MCF 10A (cell line): ENCODE measurements around the gene PER1. TPM values are rescaled to one million over a fixed set of nuclear protein-coding genes. Genes with fewer than 3 reads are reported as not detected.
A peak's percentile ranks its signal among the peaks of the same experiment; 100 is the strongest.

Source experiments
- BruUV-seq: library from RNA; stranded (reverse); fragments of 400-500 nt; replicated peaks from 2 replicates; lab custom pipeline; 2021; lab: Mats Ljungman, UMichigan
- CTCF ChIA-PET: fragments of 300-600 bp; sonication (Branson Sonifier 250); formaldehyde crosslinking; extraction: SDS; loops from one replicate; lab custom pipeline; 2021; ENCODE audit warnings: antibody characterized with exemption, inconsistent platforms; lab: Yijun Ruan, JAX
- POLR2A ChIA-PET: fragments of 300-600, 350-650 bp; sonication (Branson Sonifier 250); formaldehyde crosslinking; extraction: SDS; loops from one replicate; lab custom pipeline; 2020; ENCODE audit warnings: antibody characterized with exemption, inconsistent platforms; lab: Yijun Ruan, JAX
- DNase-seq: peaks from one replicate; pipeline ENCODE4 v3.0.0-alpha.2; 2018; ENCODE audit not compliant: unreplicated experiment
- H3K27ac Mint-ChIP-seq: one replicate; pipeline ENCODE4 v1.8.0; 2022; ENCODE audit warnings: mild to moderate bottlenecking, low read depth, mixed read lengths; ENCODE audit not compliant: unreplicated experiment
- H3K27me3 Mint-ChIP-seq: one replicate; pipeline ENCODE4 v1.8.0; 2022; ENCODE audit warnings: mixed read lengths; ENCODE audit not compliant: insufficient read depth, unreplicated experiment
- H3K36me3 Mint-ChIP-seq: one replicate; pipeline ENCODE4 v1.8.0; 2022; ENCODE audit warnings: mild to moderate bottlenecking, moderate library complexity, mixed read lengths; ENCODE audit not compliant: insufficient read depth, unreplicated experiment
- H3K4me1 Mint-ChIP-seq: one replicate; pipeline ENCODE4 v1.8.0; 2022; ENCODE audit warnings: mixed read lengths; ENCODE audit not compliant: insufficient read depth, unreplicated experiment
- H3K4me3 Mint-ChIP-seq: one replicate; pipeline ENCODE4 v1.8.0; 2022; ENCODE audit warnings: mild to moderate bottlenecking, moderate library complexity, mixed read lengths; ENCODE audit not compliant: unreplicated experiment
- H3K9me3 Mint-ChIP-seq: one replicate; pipeline ENCODE4 v1.8.0; 2022; ENCODE audit warnings: mixed read lengths; ENCODE audit not compliant: unreplicated experiment
- intact Hi-C: fragments of 100-400 bp; cut with micrococcal nuclease; formaldehyde crosslinking; loops from 2 replicates; pipeline ENCODE4 v1.14.1; 2022
- total RNA-seq: library from RNA; stranded (reverse); gene quantifications from 2 replicates; pipeline ENCODE4 v1.2.3, GENCODE V29; 2022
- TF ChIP-seq, protein P1 (sequence below): fragments of 200-600 bp; IDR thresholded peaks from one replicate; pipeline ENCODE4 v1.8.0; 2022; ENCODE audit warnings: antibody characterized with exemption, mild to moderate bottlenecking; ENCODE audit not compliant: unreplicated experiment

The PER1 gene
- total RNA-seq, 1 experiment from 2014 or later, result 190 TPM

DNA sequence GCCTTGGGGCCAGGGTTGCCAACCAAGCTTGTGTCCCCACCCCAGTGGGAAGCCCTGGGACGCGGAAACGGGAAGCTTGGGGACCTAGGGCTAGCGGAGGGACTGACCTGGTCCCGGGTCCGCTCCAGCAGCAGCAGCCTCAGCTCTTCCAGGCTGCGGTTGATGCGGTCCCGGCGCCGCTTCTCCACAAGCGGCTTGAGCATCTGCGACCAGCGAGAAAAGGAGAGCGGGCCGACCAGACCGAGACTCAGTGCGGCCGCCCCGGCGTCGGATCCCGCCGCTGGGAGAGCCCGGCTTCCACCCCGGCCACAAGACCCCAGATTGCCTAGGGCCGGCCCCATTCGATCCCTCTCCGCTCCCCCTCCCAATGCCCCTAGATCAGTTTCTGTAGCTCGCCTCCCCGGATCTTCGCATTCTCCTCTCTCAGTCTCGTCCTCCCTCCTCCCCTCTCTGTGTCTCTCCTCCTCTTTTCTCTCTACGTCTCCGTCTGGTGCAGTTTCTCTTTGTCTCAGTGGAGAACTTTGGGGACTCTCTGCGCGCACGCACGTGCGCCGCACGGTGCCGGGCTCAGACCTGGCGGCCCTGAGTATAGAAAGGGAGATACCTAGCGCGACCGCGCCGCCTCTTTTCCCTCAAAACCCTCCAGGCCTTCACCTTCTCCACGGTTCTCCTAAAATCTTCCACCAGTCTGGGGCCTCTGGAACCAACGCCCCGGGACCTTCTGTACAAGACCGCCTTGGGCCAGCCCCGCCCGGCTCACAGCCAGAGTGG is 29.1 kb downstream of the PER1 start:
- H3K9me3 Mint-ChIP-seq, result no peaks in the 10 kb centered on the region
- H3K4me1 Mint-ChIP-seq, result peaks cover 53% of the 10 kb centered on the region
- peak; percentile 61 for DNase-seq
- ChIA-PET CTCF (interaction anchor here (0.5 to 3.1 kb wide), 9 partner anchors 8 to 225 kb away, joined by 3 to 12 read pairs (median 4); no protein-coding TSS in a partner anchor), POLR2A (interaction anchor here (0.6 to 4.0 kb wide), 19 partner anchors 12 to 191 kb away, joined by 3 to 101 read pairs (median 4); partner anchors contain the start of genes BORCS6, CTC1, PER1 and PFAS)
- intact Hi-C loops, result loop anchor here (1.0 to 5.0 kb wide), 3 partner anchors 29 to 259 kb away; partner anchors contain the start of genes PER1 and RPL26
- H3K36me3 Mint-ChIP-seq, result peaks cover 49% of the 10 kb centered on the region
- BruUV-seq, result no TSS peak
- peak overlapping the region; percentile 77 for H3K4me3 Mint-ChIP-seq
- H3K27ac Mint-ChIP-seq, result peak overlapping the region; percentile 0
- TF ChIP-seq, protein P1, sequence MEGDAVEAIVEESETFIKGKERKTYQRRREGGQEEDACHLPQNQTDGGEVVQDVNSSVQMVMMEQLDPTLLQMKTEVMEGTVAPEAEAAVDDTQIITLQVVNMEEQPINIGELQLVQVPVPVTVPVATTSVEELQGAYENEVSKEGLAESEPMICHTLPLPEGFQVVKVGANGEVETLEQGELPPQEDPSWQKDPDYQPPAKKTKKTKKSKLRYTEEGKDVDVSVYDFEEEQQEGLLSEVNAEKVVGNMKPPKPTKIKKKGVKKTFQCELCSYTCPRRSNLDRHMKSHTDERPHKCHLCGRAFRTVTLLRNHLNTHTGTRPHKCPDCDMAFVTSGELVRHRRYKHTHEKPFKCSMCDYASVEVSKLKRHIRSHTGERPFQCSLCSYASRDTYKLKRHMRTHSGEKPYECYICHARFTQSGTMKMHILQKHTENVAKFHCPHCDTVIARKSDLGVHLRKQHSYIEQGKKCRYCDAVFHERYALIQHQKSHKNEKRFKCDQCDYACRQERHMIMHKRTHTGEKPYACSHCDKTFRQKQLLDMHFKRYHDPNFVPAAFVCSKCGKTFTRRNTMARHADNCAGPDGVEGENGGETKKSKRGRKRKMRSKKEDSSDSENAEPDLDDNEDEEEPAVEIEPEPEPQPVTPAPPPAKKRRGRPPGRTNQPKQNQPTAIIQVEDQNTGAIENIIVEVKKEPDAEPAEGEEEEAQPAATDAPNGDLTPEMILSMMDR, result no peak
- H3K27me3 Mint-ChIP-seq, result no peaks in the 10 kb centered on the region

DNA sequence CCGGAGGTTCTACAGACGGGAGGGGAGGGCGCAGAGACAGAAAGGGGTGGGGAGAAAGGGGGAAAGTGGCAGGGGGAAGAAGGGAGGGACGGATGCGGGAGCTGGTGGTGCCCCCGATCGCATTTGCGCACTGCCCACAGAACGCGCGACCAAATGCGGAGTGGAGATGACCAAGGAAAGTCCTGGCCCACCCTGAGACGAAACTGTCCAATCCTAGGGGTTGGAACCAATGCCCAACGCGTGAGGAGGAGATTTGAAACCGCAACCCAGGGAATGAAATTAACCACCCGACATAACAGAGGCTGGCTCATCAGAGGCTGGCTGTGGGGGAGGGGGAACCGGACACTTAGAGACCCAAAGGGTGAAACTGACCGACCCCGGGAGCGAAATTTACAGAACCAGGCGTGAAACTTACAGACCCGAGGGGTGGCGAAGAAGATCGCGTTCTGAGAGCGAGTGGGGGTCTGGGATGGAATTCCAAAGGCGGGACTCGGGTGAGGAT is 29.7 kb downstream of the PER1 start:
- peaks cover 49% of the 10 kb centered on the region for H3K36me3 Mint-ChIP-seq
- H3K27me3 Mint-ChIP-seq, result no peaks in the 10 kb centered on the region
- H3K4me3 Mint-ChIP-seq, result peak overlapping the region; percentile 77
- H3K9me3 Mint-ChIP-seq, result no peaks in the 10 kb centered on the region
- no TSS peak for BruUV-seq
- CTCF ChIA-PET, result interaction anchor here (0.5 to 3.1 kb wide), 7 partner anchors 9 to 277 kb away, joined by 3 to 12 read pairs (median 4); no protein-coding TSS in a partner anchor
- intact Hi-C loops, result loop anchor here (1.0 to 5.0 kb wide), 2 partner anchors 36 to 260 kb away; partner anchors contain the start of gene RPL26
- POLR2A ChIA-PET, result interaction anchor here (0.6 to 4.0 kb wide), 20 partner anchors 16 to 260 kb away, joined by 3 to 101 read pairs (median 4); partner anchors contain the start of genes BORCS6, CTC1, PER1 and PFAS
- peaks cover 59% of the 10 kb centered on the region for H3K4me1 Mint-ChIP-seq
- H3K27ac Mint-ChIP-seq, result peak overlapping the region; percentile 0
- TF ChIP-seq, protein P1, result no peak
- peak; percentile 65 for DNase-seq

DNA sequence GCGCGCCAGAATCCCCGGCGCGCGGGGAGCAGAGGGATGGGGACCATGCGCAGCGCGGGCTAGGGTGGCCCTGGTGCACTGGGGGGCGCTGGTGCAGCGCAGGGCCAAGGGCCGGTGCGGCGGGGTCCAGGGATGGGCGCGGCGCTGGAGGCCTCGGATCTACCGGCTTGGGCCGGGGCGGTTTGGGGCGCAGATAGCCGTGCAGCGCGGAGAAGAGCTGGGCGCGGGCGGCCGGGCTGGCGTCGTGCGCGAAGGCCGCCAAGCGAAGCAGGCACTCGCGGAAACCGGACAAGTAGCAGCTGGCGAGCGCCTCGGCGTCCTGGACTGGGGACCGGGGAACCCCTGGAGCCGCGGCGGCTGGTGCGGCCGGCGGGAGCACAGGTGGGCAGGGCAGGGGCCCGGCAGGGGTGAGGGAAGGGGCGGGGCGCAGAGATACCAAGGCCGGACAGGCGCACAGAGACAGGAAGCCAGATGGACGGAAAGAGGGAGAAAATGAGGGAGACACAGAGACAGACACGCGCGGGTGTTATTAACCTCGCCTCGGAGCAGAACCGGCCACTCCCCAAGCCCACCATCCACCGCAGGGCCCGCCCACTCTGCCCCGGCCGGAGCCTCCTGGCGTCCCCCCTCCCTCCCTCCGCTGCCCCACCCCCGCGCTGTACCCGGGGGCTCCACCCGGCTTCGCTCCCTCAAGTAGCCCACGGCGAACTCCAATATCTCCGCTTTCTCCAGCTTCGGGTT is 30.4 kb downstream of the PER1 start:
- ChIA-PET CTCF (interaction anchor here (0.5 to 1.4 kb wide), 5 partner anchors 9 to 439 kb away, joined by 3 to 5 read pairs (median 3); no protein-coding TSS in a partner anchor), POLR2A (interaction anchor here (0.6 to 4.0 kb wide), 19 partner anchors 10 to 260 kb away, joined by 3 to 101 read pairs (median 4); partner anchors contain the start of genes BORCS6, CTC1, PER1 and PFAS)
- Mint-ChIP-seq H3K27me3 (no peaks in the 10 kb centered on the region), H3K4me1 (peaks cover 53% of the 10 kb centered on the region), H3K9me3 (no peaks in the 10 kb centered on the region), H3K27ac (no peak overlapping the region), H3K4me3 (peak overlapping the region; percentile 77), H3K36me3 (peaks cover 49% of the 10 kb centered on the region)
- intact Hi-C loops, result loop anchor here (1.0 to 5.0 kb wide), 3 partner anchors 36 to 260 kb away; partner anchors contain the start of gene RPL26
- BruUV-seq, result no TSS peak
- DNase-seq, result peak; percentile 74
- TF ChIP-seq, protein P1, result peak; percentile 81
